Tibial nerve (tissue), 4 donors: ENCODE results near the gene STK31. TPM values are rescaled to one million over a fixed set of nuclear protein-coding genes. Genes with fewer than 3 reads are reported as not detected.

Source experiments
- DNase-seq, 2 donors: peaks; one replicate each; pipeline ENCODE4 v3.0.0-alpha.2; 2019; ENCODE audit warnings: low spot score in 2 of 2
- H3K27ac ChIP-seq, 4 donors: fragments of 200-600 bp; sonication (generic) in 3 of 4; one replicate each; pipeline ENCODE4 v1.5.1; 2017 to 2019; ENCODE audit warnings: mild to moderate bottlenecking in 1 of 4
- H3K27me3 ChIP-seq, 2 donors: fragments of 200-600 bp; sonication (generic) in 1 of 2; one replicate each; pipeline versions ENCODE4 v1.5.1 to v1.6.0; 2017 to 2019
- H3K36me3 ChIP-seq, 3 donors: fragments of 200-600 bp; sonication (generic); one replicate each; pipeline ENCODE4 v1.5.1; 2018 to 2019
- H3K4me1 ChIP-seq, 4 donors: fragments of 200-600 bp; sonication (generic) in 3 of 4; one replicate each; pipeline ENCODE4 v1.5.1; 2017 to 2019
- H3K4me3 ChIP-seq, 4 donors: fragments of 200-600 bp; sonication (generic) in 3 of 4; one replicate each; pipeline ENCODE4 v1.5.1; 2017 to 2019; ENCODE audit warnings: mild to moderate bottlenecking in 1 of 4, moderate library complexity in 1 of 4
- H3K9me3 ChIP-seq, 4 donors: fragments of 200-600 bp; sonication (generic) in 3 of 4; one replicate each; pipeline ENCODE4 v1.5.1; 2017 to 2019
- EP300 ChIP-seq, 2 donors: sonication (generic); formaldehyde crosslinking; IDR thresholded peaks; one replicate each; pipeline ENCODE4 v1.6.1; 2017; ENCODE audit warnings: antibody characterized with exemption in 2 of 2, mild to moderate bottlenecking in 1 of 2
- POLR2A ChIP-seq, 2 donors: fragments of 450-650 bp; IDR thresholded peaks; one replicate each; pipeline ENCODE4 v1.6.1; 2017; ENCODE audit warnings: antibody characterized with exemption in 2 of 2, mild to moderate bottlenecking in 2 of 2, moderate library complexity in 2 of 2
- WGBS, 2 donors: methylation state at CpG; one replicate each; pipeline ENCODE4 v1.1.5; 2018; 5-methylcytosine and 5-hydroxymethylcytosine counted together
- total RNA-seq, 4 donors: library from RNA; depleted of rRNA; stranded (reverse); fragments of >200 nt; gene quantifications; one replicate each; pipeline ENCODE4 v1.1.0, GENCODE V29; 2016
- TF ChIP-seq, protein P1 (sequence below), 5 experiments: fragments of 200-600 bp in 3 of 5; fragments of 450-650 bp in 2 of 5; sonication (generic) in 3 of 5; IDR thresholded peaks; one replicate each; pipeline ENCODE4 v1.5.1; 2016 to 2019; ENCODE audit warnings: antibody characterized with exemption in 5 of 5, mild to moderate bottlenecking in 3 of 5, moderate library complexity in 2 of 5

Gene STK31, protein sequence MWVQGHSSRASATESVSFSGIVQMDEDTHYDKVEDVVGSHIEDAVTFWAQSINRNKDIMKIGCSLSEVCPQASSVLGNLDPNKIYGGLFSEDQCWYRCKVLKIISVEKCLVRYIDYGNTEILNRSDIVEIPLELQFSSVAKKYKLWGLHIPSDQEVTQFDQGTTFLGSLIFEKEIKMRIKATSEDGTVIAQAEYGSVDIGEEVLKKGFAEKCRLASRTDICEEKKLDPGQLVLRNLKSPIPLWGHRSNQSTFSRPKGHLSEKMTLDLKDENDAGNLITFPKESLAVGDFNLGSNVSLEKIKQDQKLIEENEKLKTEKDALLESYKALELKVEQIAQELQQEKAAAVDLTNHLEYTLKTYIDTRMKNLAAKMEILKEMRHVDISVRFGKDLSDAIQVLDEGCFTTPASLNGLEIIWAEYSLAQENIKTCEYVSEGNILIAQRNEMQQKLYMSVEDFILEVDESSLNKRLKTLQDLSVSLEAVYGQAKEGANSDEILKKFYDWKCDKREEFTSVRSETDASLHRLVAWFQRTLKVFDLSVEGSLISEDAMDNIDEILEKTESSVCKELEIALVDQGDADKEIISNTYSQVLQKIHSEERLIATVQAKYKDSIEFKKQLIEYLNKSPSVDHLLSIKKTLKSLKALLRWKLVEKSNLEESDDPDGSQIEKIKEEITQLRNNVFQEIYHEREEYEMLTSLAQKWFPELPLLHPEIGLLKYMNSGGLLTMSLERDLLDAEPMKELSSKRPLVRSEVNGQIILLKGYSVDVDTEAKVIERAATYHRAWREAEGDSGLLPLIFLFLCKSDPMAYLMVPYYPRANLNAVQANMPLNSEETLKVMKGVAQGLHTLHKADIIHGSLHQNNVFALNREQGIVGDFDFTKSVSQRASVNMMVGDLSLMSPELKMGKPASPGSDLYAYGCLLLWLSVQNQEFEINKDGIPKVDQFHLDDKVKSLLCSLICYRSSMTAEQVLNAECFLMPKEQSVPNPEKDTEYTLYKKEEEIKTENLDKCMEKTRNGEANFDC
- total RNA-seq: 1 to 10 TPM in 2 of 4 donors, under 1 TPM in 2; 0.84 to 2.8 (median 1.1) TPM

DNA sequence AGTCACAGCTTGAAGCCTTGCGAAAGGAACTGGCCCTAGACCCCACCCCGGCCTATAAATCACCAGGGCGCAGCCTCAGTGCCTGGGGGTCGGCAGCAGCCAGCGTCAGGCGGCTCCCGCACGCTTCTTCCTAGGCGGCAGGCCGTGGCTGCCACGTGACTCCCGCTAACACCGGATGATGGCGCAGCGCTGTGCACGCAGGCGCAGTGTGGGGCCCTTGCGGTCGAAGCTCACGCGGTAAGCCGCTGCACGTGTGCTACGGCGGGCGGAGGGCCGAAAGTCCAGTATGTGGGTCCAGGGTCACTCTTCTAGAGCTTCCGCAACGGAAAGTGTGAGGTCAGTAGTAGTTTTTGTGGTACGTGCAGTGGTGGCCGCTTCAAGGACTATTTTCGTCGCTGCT lies at the start of gene STK31:
Gene STK31, plus strand, starts transcription at position 220 of the 400 bp plus-strand sequence. Its CDS starts 67 bp downstream, at position 287.
- peaks cover 0 to 21% (median 0%) of the 10 kb centered on the region in 3 donors for H3K36me3 ChIP-seq
- TF ChIP-seq EP300 (IDR thresholded peaks at IDR 0.05) (no peak), POLR2A (IDR thresholded peaks at IDR 0.05) (no peak)
- TF ChIP-seq, protein P1, sequence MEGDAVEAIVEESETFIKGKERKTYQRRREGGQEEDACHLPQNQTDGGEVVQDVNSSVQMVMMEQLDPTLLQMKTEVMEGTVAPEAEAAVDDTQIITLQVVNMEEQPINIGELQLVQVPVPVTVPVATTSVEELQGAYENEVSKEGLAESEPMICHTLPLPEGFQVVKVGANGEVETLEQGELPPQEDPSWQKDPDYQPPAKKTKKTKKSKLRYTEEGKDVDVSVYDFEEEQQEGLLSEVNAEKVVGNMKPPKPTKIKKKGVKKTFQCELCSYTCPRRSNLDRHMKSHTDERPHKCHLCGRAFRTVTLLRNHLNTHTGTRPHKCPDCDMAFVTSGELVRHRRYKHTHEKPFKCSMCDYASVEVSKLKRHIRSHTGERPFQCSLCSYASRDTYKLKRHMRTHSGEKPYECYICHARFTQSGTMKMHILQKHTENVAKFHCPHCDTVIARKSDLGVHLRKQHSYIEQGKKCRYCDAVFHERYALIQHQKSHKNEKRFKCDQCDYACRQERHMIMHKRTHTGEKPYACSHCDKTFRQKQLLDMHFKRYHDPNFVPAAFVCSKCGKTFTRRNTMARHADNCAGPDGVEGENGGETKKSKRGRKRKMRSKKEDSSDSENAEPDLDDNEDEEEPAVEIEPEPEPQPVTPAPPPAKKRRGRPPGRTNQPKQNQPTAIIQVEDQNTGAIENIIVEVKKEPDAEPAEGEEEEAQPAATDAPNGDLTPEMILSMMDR (IDR thresholded peaks at IDR 0.05): no peak
- H3K27ac ChIP-seq: no peak within 1 kb of the TSS
- H3K9me3 ChIP-seq: peaks cover 0 to 18% (median 1%) of the 10 kb centered on the region in 4 donors
- no peak within 1 kb of the TSS for H3K4me3 ChIP-seq
- no peak for DNase-seq
- WGBS, 2 donors: 92 to 96% methylated on average over 33 of the region's 33 CpGs
- no peaks in the 10 kb centered on the region for H3K4me1 ChIP-seq
- H3K27me3 ChIP-seq: no peaks in the 10 kb centered on the region

DNA sequence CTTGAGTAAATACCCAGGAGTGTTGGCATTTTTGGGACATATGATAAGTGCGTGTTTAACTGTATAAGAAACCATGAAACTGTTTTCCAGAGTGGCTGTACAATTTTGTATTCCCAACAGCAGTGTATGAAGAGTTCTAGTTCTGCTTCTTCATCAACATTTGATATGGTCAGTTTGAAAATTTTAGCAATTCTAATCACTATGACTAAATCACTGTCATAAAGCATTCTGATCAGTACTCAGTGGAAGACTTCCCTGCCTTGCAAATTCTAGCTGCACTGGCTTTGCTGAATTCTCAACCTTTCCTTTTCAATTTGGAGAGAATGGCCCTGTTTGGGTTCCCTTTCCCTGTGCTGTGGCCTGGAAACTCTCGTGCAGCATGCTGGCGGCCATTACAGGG lies 48.6 kb upstream of the STK31 start:
- TF ChIP-seq, protein P1 (IDR thresholded peaks at IDR 0.05): no peak
- TF ChIP-seq POLR2A (IDR thresholded peaks at IDR 0.05): no peak
- TF ChIP-seq EP300 (IDR thresholded peaks at IDR 0.05): no peak
- H3K36me3 ChIP-seq: no peaks in the 10 kb centered on the region
- no peak overlapping the region for H3K4me3 ChIP-seq
- no peak for DNase-seq
- H3K27me3 ChIP-seq: no peaks in the 10 kb centered on the region
- no peak overlapping the region for H3K27ac ChIP-seq
- WGBS, 2 donors: 80% methylated on average over 3 of the region's 3 CpGs
- H3K9me3 ChIP-seq: peaks cover 0 to 13% (median 0%) of the 10 kb centered on the region in 4 donors
- no peaks in the 10 kb centered on the region for H3K4me1 ChIP-seq

DNA sequence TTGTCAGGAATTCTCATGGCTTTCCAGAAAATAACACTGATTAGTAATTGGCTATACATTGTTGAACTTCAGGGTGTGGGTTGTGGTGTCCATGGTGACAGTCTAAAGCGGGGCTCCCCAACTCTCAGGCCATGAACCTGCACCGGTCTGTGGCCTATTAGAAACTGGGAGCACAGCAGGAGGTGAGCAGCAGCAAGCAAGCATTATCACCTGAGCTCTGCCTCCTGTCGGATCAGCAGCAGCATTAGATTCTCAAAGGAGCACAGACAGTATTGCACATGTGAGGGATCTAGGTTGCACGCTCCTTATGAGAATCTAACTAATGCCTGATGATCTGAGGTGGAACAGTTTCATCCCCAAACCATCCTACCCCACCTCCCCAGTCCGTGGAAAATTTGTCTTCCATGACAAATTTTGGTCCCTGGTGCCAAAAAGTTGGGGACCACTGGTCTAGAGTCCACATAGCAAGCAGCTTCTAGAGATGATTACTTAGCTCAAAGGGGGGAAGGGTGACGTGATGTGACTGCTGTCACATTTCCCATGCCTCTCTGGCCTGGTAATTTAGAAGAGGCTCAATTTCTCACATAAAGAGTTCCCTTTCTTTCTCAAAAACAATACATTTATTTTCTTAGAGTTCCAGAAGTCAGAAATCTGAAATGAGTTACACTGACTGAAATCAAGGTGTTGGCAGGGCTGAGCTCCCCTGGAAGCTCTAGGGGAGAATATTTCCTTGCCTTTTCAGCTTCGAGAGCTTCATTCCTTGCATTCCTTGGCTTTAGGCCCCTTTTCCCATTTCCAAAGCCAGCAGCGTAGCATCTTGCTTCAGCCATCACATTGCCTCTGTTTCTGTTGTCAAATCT lies 47.7 kb upstream of the STK31 start:
- H3K27ac ChIP-seq: no peak overlapping the region
- H3K27me3 ChIP-seq: no peaks in the 10 kb centered on the region
- no peak for DNase-seq
- H3K4me1 ChIP-seq: no peaks in the 10 kb centered on the region
- 68 to 74% methylated on average over 8 of the region's 8 CpGs for WGBS, 2 donors
- H3K4me3 ChIP-seq: no peak overlapping the region
- H3K36me3 ChIP-seq: no peaks in the 10 kb centered on the region
- peaks cover 0 to 13% (median 0%) of the 10 kb centered on the region in 4 donors for H3K9me3 ChIP-seq
- TF ChIP-seq POLR2A (IDR thresholded peaks at IDR 0.05) (no peak), EP300 (IDR thresholded peaks at IDR 0.05) (no peak)
- TF ChIP-seq, protein P1 (IDR thresholded peaks at IDR 0.05): no peak

DNA sequence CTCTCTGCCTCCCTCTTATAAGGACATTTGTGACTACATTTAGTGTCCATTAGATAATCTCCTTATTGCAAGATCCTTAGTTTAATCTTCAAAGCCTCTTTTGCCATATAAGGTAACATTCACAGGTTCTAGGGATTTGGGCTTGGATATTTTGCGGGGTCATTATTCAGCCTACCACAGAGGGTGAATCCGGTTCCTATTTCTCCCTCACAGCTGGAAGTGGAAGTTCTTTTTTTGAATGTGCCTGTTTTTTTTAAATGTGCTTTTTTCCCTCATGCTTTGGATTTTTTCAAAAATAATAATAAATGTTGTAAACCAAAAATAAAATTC lies 47.1 kb upstream of the STK31 start:
- Histone ChIP-seq H3K36me3 (no peaks in the 10 kb centered on the region), H3K9me3 (peaks cover 0 to 13% (median 0%) of the 10 kb centered on the region in 4 donors), H3K27me3 (no peaks in the 10 kb centered on the region), H3K4me3 (no peak overlapping the region), H3K4me1 (no peaks in the 10 kb centered on the region), H3K27ac (no peak overlapping the region)
- TF ChIP-seq, protein P1 (IDR thresholded peaks at IDR 0.05): no peak
- TF ChIP-seq POLR2A (IDR thresholded peaks at IDR 0.05) (no peak), EP300 (IDR thresholded peaks at IDR 0.05) (no peak)
- no peak for DNase-seq
- WGBS, 2 donors: 73 to 84% methylated on average over 2 of the region's 2 CpGs
